Measurements from ENCODE around the gene OSBPL5.

- TF ChIP-seq CTCF (IDR thresholded peaks at IDR 0.05) = no peak
- no peak for TF ChIP-seq POLR2A (IDR thresholded peaks at IDR 0.05)
- TF ChIP-seq POLR2AphosphoS5 (IDR thresholded peaks at IDR 0.05) = no peak
Measured at GRCh38 chr11:3182462-3182852, 17.3 kb upstream of the OSBPL5 start.
